Mucosa of descending colon (tissue), 3 donors: ENCODE results near the gene NAA20. TPM values are rescaled to one million over a fixed set of nuclear protein-coding genes. Genes with fewer than 3 reads are reported as not detected.
A peak's percentile ranks its signal among the peaks of the same experiment; 100 is the strongest.

Experiments used
- ATAC-seq: fragments of 200-7000 bp; cut with Tn5 transposase; one replicate; pipeline ENCODE4 v1.9.1; 2020; ENCODE audit warnings: mild to moderate bottlenecking, moderate library complexity
- DNase-seq, 3 donors: peaks; one replicate each; pipeline ENCODE4 v3.0.0-alpha.2; 2020
- H3K36me3 ChIP-seq: fragments of 200-600 bp; one replicate; pipeline ENCODE4 v1.8.0; 2021; ENCODE audit warnings: low read depth, mild to moderate bottlenecking
- H3K4me1 ChIP-seq: fragments of 200-600 bp; one replicate; pipeline ENCODE4 v1.8.0; 2021; ENCODE audit warnings: low read depth, mild to moderate bottlenecking
- H3K4me3 ChIP-seq: fragments of 200-600 bp; one replicate; pipeline ENCODE4 v1.8.0; 2021; ENCODE audit warnings: mild to moderate bottlenecking
- H3K9me3 ChIP-seq: fragments of 200-600 bp; one replicate; pipeline ENCODE4 v1.8.0; 2021; ENCODE audit warnings: mild to moderate bottlenecking
- intact Hi-C, 2 donors: fragments of 100-400 bp; cut with DNase I in 1 of 2; cut with micrococcal nuclease in 1 of 2; formaldehyde crosslinking; loops; one replicate each; pipeline versions ENCODE4 v1.11.0 to v1.11.1; 2022; cut with DNase I, micrococcal nuclease
- total RNA-seq, 3 donors: library from RNA; stranded (reverse); fragmentation: NEBNext Ultra II Directional in 2 of 3; extraction: Animal tissue kit (Norgen Biotek cat#: 25700) in 2 of 3; gene quantifications; one replicate each; pipeline versions ENCODE4 v1.2.1 to v1.2.4, GENCODE V29; 2021 to 2023
- TF ChIP-seq, protein P1 (sequence below): fragments of 200-600 bp; IDR thresholded peaks from one replicate; pipeline ENCODE4 v1.8.0; 2022; ENCODE audit warnings: antibody characterized with exemption, mild to moderate bottlenecking
- donor health status: DM: no; HTN: no; CAD: no; lungs with moderate emphysema.
- donor health status: DM: no; HTN: no; CAD: no.
- donor health status: DM: no; HTN: yes; CAD: no.

The NAA20 gene
- total RNA-seq, 3 donors from 2014 or later, result 38.7 to 46.6 (median 42.3) TPM

DNA sequence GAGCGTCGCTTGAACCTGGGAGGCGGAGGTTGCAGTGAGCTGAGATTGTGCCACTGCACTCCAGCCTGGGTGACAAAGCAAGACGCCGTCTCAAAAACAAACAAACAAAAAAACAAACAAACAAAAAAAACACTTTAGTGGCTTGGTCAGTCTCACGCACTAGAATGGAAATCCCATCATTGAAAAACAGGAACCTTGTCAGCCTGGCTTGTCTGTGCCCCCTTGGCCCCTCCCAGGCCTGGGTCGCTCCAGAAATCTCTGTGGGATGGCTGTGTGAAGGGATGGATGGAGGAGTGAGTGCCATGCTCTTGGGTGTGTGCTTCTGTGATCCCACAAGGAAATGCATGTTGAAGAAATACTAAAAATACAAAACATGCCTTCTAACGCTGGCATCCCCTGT lies 20.9 kb upstream of the NAA20 start:
- no peak for ATAC-seq
- H3K4me1 ChIP-seq, result peaks cover 10% of the 10 kb centered on the region
- H3K36me3 ChIP-seq, result peaks cover 4% of the 10 kb centered on the region
- TF ChIP-seq, protein P1, sequence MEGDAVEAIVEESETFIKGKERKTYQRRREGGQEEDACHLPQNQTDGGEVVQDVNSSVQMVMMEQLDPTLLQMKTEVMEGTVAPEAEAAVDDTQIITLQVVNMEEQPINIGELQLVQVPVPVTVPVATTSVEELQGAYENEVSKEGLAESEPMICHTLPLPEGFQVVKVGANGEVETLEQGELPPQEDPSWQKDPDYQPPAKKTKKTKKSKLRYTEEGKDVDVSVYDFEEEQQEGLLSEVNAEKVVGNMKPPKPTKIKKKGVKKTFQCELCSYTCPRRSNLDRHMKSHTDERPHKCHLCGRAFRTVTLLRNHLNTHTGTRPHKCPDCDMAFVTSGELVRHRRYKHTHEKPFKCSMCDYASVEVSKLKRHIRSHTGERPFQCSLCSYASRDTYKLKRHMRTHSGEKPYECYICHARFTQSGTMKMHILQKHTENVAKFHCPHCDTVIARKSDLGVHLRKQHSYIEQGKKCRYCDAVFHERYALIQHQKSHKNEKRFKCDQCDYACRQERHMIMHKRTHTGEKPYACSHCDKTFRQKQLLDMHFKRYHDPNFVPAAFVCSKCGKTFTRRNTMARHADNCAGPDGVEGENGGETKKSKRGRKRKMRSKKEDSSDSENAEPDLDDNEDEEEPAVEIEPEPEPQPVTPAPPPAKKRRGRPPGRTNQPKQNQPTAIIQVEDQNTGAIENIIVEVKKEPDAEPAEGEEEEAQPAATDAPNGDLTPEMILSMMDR, result no peak
- H3K4me3 ChIP-seq, result no peak overlapping the region
- DNase-seq, result no peak
- intact Hi-C loops, result loop anchor here (5.0 to 10.0 kb wide), 2 partner anchors 209 to 211 kb away; no protein-coding TSS in a partner anchor
- no peaks in the 10 kb centered on the region for H3K9me3 ChIP-seq

DNA sequence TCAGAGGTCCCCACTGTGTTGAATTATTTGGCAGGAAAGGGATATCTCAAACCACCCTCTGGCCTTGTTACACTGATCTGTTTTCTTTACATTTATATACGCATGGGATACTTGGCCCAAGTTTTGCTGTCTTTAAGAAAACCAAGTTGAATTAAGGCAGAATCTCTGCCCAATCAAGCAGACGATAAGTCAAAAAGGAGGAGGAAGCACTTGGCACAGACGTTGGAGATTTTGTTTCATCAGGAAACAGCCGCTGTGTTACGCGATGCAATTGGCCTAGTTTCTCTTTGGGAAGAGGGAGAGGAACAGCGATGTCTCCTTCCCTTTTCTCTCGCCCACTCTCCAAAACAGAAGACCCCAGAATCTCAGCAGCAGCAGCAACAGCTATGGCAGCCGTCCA lies 20.2 kb upstream of the NAA20 start:
- intact Hi-C loops, result loop anchor here (5.0 to 10.0 kb wide), 2 partner anchors 210 to 212 kb away; no protein-coding TSS in a partner anchor
- Histone ChIP-seq H3K4me1 (peaks cover 10% of the 10 kb centered on the region), H3K4me3 (no peak overlapping the region), H3K36me3 (peaks cover 4% of the 10 kb centered on the region), H3K9me3 (no peaks in the 10 kb centered on the region)
- ATAC-seq (no peak), DNase-seq (no peak)
- TF ChIP-seq, protein P1, result no peak

DNA sequence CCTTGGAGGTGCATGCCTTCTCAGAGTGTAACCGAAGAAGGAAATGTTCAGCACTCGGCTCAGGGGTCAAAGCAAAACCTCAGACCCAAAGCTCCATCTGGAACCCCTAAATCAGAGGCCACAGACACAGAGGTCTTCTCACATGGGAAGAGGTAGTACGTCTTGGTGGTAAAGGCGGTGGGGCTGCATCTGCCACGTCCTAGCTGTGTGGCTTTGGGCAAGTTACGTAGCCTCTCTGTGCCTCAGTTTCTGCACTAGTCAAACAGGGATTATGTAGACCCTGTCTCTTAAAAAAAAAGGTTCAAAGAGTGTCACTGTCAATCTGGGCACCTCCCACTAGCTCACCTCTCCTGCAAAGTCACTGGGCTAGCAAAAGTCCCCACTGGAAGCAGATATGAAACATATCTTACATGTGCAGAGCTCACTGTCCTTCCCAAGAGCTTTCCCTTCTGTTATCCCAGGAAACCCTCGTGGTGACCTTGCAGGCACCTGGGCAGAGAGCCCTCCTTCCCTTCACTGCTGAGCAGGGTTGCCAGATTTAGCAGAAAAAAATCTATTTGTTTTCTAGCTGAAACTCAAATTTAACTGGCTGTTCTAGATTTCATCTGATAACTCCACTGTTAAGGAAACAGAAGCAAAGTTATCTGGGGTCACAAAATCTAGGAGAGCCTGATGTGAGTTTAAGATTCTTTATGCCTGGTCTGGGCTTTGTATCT lies 18.0 kb upstream of the NAA20 start:
- intact Hi-C loops, result loop anchor here (5.0 to 10.0 kb wide), 2 partner anchors 212 to 214 kb away; no protein-coding TSS in a partner anchor
- ATAC-seq, result no peak
- TF ChIP-seq, protein P1, result no peak

DNA sequence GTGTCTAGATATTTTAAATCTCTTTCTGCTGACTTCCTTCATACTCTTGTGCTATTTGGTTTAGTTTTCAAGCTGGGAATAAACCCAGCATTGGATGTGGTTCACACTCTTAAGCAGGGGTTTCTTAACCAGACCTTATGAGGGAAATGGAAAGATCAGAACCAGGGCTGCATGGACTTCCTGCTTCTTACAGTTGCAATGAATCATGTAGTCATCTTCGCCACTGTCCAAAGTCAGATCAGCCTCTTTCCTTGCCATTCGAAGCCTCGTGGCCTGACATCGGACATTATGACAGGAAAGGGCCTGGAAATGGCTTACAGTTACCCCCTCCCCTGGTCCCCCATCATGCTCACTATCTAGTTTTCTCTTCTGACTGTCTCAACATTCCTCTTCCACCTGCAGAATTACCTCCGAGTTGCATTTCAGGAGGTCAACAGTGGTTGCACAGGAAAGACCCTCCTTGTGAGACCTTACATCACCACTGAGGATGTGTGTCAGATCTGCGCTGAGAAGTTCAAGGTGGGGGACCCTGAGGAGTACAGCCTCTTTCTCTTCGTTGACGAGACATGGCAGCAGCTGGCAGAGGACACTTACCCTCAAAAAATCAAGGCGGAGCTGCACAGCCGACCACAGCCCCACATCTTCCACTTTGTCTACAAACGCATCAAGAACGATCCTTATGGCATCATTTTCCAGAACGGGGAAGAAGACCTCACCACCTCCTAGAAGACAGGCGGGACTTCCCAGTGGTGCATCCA lies 16.8 kb upstream of the NAA20 start:
- ATAC-seq (peak; percentile 26), DNase-seq (no peak)
- intact Hi-C loops, result no loop called here
- peaks cover 5% of the 10 kb centered on the region for H3K4me1 ChIP-seq
- peaks cover 4% of the 10 kb centered on the region for H3K36me3 ChIP-seq
- no peak overlapping the region for H3K4me3 ChIP-seq
- H3K9me3 ChIP-seq, result no peaks in the 10 kb centered on the region
- TF ChIP-seq, protein P1, result no peak

More for the DNA sequence above, 18.0 kb upstream of the NAA20 start:
- Histone ChIP-seq H3K36me3 (peaks cover 4% of the 10 kb centered on the region), H3K4me1 (peaks cover 10% of the 10 kb centered on the region), H3K4me3 (no peak overlapping the region), H3K9me3 (no peaks in the 10 kb centered on the region)
- DNase-seq, result no peak

DNA sequence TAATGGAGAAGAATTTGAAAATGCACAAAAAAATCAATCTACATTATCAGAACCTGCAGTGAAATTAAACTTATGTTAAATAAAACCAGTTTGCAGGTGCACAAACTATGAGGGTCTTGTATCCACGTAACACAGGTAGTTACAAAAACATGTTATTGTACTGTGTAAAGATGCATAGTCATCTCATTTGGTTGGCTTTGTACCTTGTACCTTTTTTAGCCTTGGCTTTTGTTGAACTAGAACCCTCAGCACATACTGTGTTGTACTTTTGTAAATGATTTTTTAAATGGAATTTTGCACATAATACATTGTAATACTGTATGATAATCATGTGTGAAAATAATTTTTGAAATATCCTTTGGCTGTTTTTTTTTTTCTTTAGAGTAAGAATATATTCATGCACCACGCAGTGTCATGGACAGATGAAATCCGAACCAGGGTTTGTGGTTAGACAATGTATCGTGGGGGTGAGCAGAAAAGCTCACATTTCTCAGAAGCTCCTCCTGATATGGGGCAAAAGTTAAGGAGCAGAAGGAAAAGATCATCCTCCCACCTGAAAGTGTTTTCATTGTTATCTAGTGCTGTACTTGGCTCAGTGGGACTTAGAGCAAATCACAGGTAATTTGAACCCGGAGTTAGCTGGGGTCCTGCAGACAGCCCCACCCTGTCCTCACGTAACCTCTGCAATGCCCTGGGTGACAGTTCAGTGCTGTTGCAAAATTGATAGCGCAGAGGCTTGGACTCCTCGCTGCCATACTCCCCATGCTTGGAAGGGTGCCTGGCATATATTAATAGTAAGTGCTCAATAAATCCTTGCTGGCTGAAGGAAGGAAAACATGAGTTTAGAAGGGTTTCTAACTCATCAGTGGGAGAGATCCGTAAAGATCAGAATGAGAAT lies 14.8 kb upstream of the NAA20 start:
- H3K9me3 ChIP-seq, result no peaks in the 10 kb centered on the region
- TF ChIP-seq, protein P1, result no peak
- DNase-seq (no peak), ATAC-seq (peak; percentile 21)
- peaks cover 5% of the 10 kb centered on the region for H3K4me1 ChIP-seq
- intact Hi-C loops, result no loop called here
- H3K4me3 ChIP-seq, result no peak overlapping the region
- peaks cover 4% of the 10 kb centered on the region for H3K36me3 ChIP-seq
